ENCODE data around the gene PARD3.
"Not testable (repeated sequence)": the region's sequence is repeated elsewhere in the genome, so short reads cannot be mapped to it uniquely, and the experiment has no call there.

PARD3 gene

GRCh38 chr10:34762603-34763299 lies 52.3 kb downstream of the PARD3 start:
- no peak for DNase-seq

GRCh38 chr10:34762156-34762555 lies 52.9 kb downstream of the PARD3 start:
- DNase-seq: no peak

- DNase-seq: no peak
Observed at GRCh38 chr10:34761453-34761852, 53.6 kb downstream of the PARD3 start.

DNA sequence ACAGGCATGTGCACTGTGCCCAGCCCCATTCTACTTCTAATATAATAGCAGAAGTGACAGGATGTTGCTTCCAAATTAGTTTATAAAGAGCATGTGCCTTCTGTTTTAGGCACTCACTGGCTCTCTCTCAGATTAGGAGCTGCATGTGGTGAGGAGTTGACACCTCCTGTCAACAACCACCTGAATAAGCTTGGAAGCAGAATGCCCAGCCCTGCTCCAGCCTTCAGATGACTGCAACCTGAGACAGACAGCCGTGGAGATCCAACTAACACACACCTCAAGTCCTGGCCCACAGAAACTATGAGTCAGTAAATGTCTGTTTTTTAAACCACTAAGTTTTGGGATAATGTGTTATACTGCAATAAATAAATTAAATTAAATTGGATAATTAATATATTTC lies 54.5 kb downstream of the PARD3 start:
- DNase-seq: no peak

DNA sequence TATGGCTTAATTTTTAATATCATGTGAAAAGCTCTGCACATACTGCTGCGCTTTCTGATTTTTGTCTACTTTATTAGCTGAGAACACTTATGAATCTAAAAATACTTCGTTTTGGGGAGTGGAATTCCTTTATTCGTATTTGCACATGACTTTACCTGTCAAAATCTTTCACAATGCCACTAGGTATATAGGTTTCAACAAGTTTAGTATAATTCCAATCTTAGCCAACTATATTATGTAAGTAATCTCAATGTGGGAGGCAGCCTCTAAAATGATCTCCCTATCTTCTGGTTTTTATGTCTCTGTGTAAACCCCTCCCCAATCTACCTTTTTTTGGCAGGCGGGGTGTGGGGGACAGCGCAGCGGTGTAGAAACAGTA lies 55.3 kb downstream of the PARD3 start:
- no peak for DNase-seq

GRCh38 chr10:34759161-34759836 lies 55.8 kb downstream of the PARD3 start:
- DNase-seq: no peak

- DNase-seq: no peak
Observed at GRCh38 chr10:34758447-34758996, 56.6 kb downstream of the PARD3 start.

- DNase-seq: no peak
Observed at GRCh38 chr10:34757933-34758332, 57.2 kb downstream of the PARD3 start.

DNA sequence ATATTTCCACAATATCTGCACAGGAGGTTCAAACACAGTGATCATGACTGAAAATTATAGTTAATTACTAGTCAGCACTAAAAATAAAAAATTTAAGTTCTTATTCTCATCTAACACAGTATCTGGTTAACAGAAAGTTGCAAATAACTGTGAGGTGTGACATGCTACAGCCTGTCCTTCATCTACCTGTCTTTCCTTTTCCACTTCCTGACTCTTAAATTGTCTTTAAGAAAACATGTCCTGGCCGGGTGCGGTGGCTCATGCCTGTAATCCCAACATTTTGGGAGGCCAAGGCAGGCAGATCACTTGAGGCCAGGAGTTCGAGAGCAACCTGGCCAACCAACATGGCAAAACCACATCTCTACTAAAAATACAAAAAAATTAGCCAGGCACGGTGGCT lies 57.9 kb downstream of the PARD3 start:
- DNase-seq: not testable (repeated sequence)

- DNase-seq: no peak
Observed at GRCh38 chr10:34756584-34756983, 58.5 kb downstream of the PARD3 start.

DNA sequence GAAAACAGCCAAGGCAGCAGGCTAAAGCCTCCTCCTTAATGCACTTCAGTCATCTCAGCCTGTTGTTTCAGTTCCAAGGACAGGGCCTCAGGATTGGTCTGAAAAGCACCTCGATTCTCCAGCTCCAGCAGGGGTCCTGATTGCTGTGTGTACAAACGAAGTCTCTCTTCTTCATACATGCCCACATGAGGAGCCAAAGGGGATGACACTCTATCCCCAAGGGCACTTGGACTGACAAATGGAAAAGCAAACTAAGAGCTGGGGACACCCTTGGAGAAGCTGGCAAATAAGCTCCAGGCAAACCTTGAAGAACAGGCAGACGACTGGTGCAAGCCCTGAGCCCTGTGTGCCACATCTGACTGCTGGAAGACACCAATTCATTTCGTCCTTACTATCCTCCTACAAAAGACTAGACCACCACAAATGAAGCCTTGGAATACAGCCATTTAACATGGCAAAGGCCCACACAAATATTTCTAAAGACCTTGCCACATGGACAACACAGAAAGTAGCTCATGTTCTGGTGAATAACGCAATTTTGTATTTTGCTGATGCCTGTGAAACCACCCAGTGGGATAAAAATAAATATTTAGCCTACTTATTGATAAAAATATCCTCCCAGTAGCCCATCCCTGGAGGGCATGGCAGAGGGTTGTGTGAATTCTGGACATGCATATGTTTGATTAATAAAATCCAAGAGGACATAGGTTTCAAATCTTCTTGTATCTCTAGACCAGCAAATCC lies 61.9 kb downstream of the PARD3 start:
- DNase-seq: no peak

- DNase-seq: no peak
Observed at GRCh38 chr10:34751272-34751671, 63.8 kb downstream of the PARD3 start.

GRCh38 chr10:34750795-34751194 lies 64.3 kb downstream of the PARD3 start:
- not testable (repeated sequence) for DNase-seq

DNA sequence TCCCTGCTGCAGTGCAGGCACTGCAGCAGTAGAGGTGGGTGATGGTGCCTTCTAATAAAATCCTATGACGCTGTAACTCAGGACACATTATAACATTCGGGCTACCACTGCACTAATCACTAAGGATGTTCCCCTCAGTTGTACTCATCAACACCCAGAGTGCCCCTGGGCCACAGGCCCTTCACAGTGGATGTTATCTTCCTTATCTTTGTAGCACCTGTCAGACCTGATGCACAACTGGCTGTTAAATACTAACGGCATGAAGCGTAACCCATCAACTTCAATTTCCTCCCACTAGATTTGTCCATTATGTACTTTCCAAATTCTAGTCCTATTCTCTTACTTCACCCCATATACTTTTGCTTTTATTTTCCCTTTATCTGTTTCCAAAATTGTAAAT lies 66.3 kb downstream of the PARD3 start:
- DNase-seq: no peak

GRCh38 chr10:34748357-34748756 lies 66.7 kb downstream of the PARD3 start:
- no peak for DNase-seq

DNA sequence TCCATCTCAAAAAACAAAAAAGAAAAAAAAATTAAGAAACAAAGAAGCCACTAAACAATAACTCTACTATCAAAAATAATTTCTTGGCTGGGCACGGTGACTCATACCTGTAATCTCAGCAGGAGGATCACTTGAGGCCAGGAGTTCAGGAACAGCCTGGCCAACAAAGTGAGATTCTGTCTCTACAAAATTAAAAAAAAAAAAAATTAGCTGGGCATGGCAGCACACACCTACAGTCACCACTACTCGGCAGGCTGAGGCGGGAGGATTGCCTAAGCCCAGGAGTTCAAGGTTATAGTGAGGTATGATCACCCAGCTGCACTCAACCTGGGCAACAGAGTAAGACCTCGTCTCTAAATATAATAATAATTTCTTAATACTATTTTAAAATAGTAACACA lies 69.0 kb downstream of the PARD3 start:
- no peak for DNase-seq

DNA sequence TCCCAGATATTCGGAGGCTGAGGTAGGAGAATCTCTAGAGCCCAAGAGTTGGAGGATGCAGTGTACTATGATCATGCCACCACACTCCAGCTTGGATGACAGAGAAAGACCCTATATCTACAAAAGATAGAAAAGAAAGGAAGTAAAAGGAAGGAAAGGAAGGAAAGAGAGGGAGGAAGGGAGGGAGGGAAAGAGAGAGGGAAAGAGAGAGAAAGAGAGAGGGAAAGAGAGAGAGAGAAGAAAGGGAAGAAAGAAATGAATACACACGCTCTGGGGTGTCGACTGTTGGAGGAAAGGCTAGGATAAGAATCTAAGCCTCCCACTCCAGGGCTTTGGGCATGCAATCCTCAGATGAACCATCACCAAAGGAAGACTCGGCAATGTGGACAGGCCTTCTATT lies 69.9 kb downstream of the PARD3 start:
- DNase-seq: no peak

DNA sequence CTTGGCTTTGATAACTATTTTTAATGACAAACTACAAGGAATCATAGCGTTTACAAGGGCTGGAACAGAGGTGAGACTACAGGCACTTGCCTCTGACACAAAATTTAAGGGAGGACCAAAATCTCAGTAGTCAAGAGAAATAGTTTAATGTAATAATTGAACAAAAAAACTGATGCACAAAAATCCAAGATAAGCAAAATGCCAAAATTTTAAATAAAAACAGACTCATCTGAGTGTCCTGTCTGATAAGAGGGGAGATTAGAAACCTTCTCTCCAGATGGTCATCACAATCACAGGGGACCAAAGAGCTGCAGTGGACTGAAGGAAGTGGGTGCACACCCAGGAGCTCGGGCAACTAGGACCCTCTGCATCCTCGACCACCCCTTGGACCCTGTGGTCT lies 70.5 kb downstream of the PARD3 start:
- no peak for DNase-seq

- no peak for DNase-seq
Observed at GRCh38 chr10:34743814-34744213, 71.3 kb downstream of the PARD3 start.

DNA sequence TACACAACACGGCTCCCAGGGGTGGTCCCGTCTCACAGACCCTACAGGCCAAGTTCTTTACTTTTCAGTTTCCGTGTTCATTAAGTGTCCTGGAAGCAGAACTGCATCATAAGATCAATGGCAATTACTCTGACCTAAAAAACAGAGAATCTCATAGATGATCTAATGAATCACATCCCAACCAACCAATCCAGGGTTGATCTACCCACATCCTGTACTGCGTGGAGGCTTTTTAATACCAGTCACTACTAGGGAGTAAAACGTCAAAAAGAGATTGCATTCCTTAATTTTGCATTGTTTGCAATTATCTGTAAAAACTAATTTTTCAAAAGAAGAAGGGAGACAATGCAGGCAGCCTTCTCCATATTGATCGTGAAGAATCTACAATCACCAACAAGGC lies 72.6 kb downstream of the PARD3 start:
- DNase-seq: no peak

DNA sequence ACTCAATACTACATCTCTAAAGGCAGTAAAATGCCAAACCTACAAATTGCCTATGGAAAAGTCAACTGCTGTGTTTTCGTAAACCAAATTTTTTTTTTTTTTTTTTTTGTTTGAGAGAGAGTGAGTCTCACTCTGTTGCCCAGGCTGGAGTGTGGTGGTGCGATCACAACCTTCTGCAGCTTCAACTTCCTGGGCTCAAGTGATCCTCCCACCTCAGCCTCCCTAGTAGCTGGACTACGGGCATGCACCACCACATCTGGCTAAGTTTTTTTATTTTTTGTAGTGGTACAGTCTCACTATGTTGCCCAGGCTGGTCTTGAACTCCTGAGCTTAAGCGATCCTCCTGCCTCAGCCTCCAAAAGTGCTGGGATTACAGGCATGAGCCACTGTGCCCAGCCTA lies 74.0 kb downstream of the PARD3 start:
- DNase-seq: not testable (repeated sequence)

GRCh38 chr10:34740321-34740720 lies 74.8 kb downstream of the PARD3 start:
- DNase-seq: no peak

GRCh38 chr10:34739915-34740314 lies 75.2 kb downstream of the PARD3 start:
- no peak for DNase-seq

DNA sequence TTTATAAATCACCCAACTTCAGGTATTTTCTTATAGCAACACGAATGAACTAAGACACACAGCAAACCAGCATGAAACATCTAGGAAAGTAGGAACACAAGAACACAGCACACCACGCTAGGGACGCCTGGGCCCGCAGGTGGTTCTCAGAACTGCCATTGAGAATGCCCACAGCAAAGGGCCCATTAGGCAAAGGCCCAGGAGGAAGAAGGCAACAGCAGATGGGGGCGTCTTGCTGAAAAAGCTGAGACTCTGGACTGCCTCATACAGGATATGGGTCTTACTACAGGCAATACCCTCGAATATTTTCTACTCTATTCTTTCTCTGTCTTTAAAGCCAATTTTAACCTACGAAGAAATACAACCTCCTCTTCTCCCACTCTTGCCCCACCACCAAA lies 77.3 kb downstream of the PARD3 start:
- DNase-seq: no peak

Data from activated CD8-positive, alpha-beta memory T cell treated with anti-CD3 and anti-CD28 coated beads, Interleukin-2, amount 50 U/mL, for 48 hours (primary cell).